Neural cell (in vitro differentiated cells): Measurements from ENCODE around the gene SMG6. TPM values are rescaled to one million over a fixed set of nuclear protein-coding genes. Genes with fewer than 3 reads are reported as not detected.
A peak's percentile ranks its signal among the peaks of the same experiment; 100 is the strongest.

Experiments
- H2AFZ ChIP-seq: fragments of 200-600, 300-800 bp; sonication (generic), shearing (Covaris generic); 2 replicates; pipeline ENCODE4 v1.6.0; 2014; ENCODE audit warnings: low read depth, mild to moderate bottlenecking, antibody characterized with exemption, low read length, moderate library complexity
- H3F3A ChIP-seq: fragments of 200-600 bp; shearing (Covaris generic); 2 replicates; pipeline ENCODE4 v1.6.1; 2016; ENCODE audit warnings: mild to moderate bottlenecking, moderate library complexity, mixed read lengths, antibody characterized with exemption, low read length; ENCODE audit not compliant: insufficient read depth, poor library complexity, severe bottlenecking
- H3K27ac ChIP-seq: fragments of 200-600, 300-800 bp; sonication (generic), shearing (Covaris generic); 2 replicates; pipeline ENCODE4 v1.5.1; 2014; ENCODE audit warnings: mild to moderate bottlenecking, low read length, moderate library complexity
- H3K27me3 ChIP-seq: fragments of 300-800, 200-600 bp; sonication (generic), shearing (Covaris generic); 2 replicates; pipeline ENCODE4 v1.6.0; 2014; ENCODE audit warnings: mild to moderate bottlenecking, low read depth, low read length, moderate library complexity; ENCODE audit not compliant: insufficient read depth
- H3K36me3 ChIP-seq: fragments of 300-800, 200-600 bp; sonication (generic), shearing (Covaris generic); 2 replicates; pipeline ENCODE4 v1.5.1; 2014; ENCODE audit warnings: mild to moderate bottlenecking, antibody characterized with exemption, low read length, moderate library complexity; ENCODE audit not compliant: insufficient read depth
- H3K4me2 ChIP-seq: fragments of 300-800, 200-600 bp; sonication (generic), shearing (Covaris generic); 2 replicates; pipeline ENCODE4 v1.6.0; 2014; ENCODE audit warnings: mild to moderate bottlenecking, low read length
- H3K4me3 ChIP-seq: fragments of 300-800, 200-600 bp; sonication (generic), shearing (Covaris generic); 2 replicates; pipeline ENCODE4 v1.5.1; 2014; ENCODE audit warnings: mild to moderate bottlenecking, low read length, moderate library complexity
- H3K79me2 ChIP-seq: fragments of 200-600 bp; shearing (Covaris generic); replicated peaks from 2 replicates; pipeline ENCODE4 v1.6.0; 2014; ENCODE audit warnings: mild to moderate bottlenecking, low read length, moderate library complexity; ENCODE audit not compliant: insufficient read depth
- H3K9ac ChIP-seq: fragments of 300-800, 200-600 bp; sonication (generic), shearing (Covaris generic); 2 replicates; pipeline ENCODE4 v1.6.1; 2016; ENCODE audit warnings: mild to moderate bottlenecking, low read length, mixed read lengths
- H3K9me2 ChIP-seq: fragments of 200-600 bp; shearing (Covaris generic); 2 replicates; pipeline ENCODE4 v1.6.1; 2016; ENCODE audit warnings: mild to moderate bottlenecking, low read length, mixed read lengths; ENCODE audit not compliant: insufficient read depth
- H3K9me3 ChIP-seq: fragments of 200-600, 300-800 bp; sonication (generic), shearing (Covaris generic); 2 replicates; pipeline ENCODE4 v1.6.1; 2016; ENCODE audit warnings: mild to moderate bottlenecking, mixed run types, low read length, moderate library complexity, mixed read lengths
- H4K20me1 ChIP-seq: fragments of 200-600 bp; shearing (Covaris generic); 2 replicates; pipeline ENCODE4 v1.6.1; 2016; ENCODE audit warnings: mild to moderate bottlenecking, mixed run types; ENCODE audit not compliant: insufficient read depth
- EP300 ChIP-seq: fragments of 450-650 bp; conservative IDR thresholded peaks from 2 replicates; pipeline ENCODE4 v1.6.1; 2014; ENCODE audit warnings: antibody characterized with exemption, mild to moderate bottlenecking, moderate library complexity; ENCODE audit not compliant: poor library complexity, severe bottlenecking
- MXI1 ChIP-seq: fragments of 450-650 bp; conservative IDR thresholded peaks from 2 replicates; pipeline ENCODE4 v1.6.1; 2014; ENCODE audit warnings: antibody characterized with exemption, mild to moderate bottlenecking; ENCODE audit not compliant: poor library complexity, severe bottlenecking
- POLR2AphosphoS5 ChIP-seq: IDR thresholded peaks from 2 replicates; pipeline ENCODE4 v1.6.1; 2012
- RAD21 ChIP-seq: fragments of 450-650 bp; conservative IDR thresholded peaks from 2 replicates; pipeline ENCODE4 v1.6.1; 2014; ENCODE audit warnings: antibody characterized with exemption, mild to moderate bottlenecking, moderate library complexity
- SMC3 ChIP-seq: fragments of 450-650 bp; conservative IDR thresholded peaks from 2 replicates; pipeline ENCODE4 v1.6.1; 2014; ENCODE audit warnings: antibody characterized with exemption, mild to moderate bottlenecking, moderate library complexity; ENCODE audit not compliant: poor library complexity
- TAF1 ChIP-seq: IDR thresholded peaks from 2 replicates; pipeline ENCODE4 v1.6.1; 2012; ENCODE audit warnings: low read depth
- polyA plus RNA-seq: library from polyadenylated mRNA; depleted of rRNA; stranded (reverse); fragments of >200 nt; gene quantifications from 2 replicates; pipeline ENCODE4 v1.2.3, GENCODE V29; 2014
- TF ChIP-seq, protein P1 (sequence below): fragments of 450-650 bp; IDR thresholded peaks from 2 replicates; pipeline ENCODE4 v1.5.1; 2014; ENCODE audit warnings: antibody characterized with exemption, mild to moderate bottlenecking, moderate library complexity; ENCODE audit not compliant: poor library complexity, severe bottlenecking
- TF ChIP-seq, protein P2 (sequence below): IDR thresholded peaks from 2 replicates; pipeline ENCODE4 v1.6.1; 2012; ENCODE audit warnings: borderline replicate concordance

Gene SMG6
- polyA plus RNA-seq, 1 donor from 2014 or later, result 13.9 TPM

DNA sequence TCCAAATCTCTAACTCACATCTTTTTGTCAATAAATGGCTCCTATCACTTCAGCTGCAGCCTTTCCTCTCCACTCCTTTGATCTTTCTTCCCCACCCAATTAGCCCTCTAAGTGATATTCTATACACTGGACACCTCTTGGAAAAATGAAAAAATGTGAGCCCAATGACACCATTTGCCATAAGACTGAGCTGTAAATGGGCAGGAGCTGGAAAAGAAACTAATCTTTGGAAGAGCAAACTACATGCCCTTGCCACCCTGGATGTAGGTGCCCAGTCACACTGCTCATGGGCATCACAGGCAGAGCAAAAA, 80.0 kb downstream of the SMG6 start:
- H2AFZ ChIP-seq, result no peak overlapping the region
- peak overlapping the region; percentile 68 for H3K27ac ChIP-seq
- H3K4me2 ChIP-seq, result peak overlapping the region; percentile 8
- H3K9ac ChIP-seq, result peak overlapping the region; percentile 46
- no peaks in the 10 kb centered on the region for H3K9me2 ChIP-seq
- TF ChIP-seq MXI1 (no peak), SMC3 (no peak), RAD21 (no peak), EP300 (no peak), TAF1 (no peak)
- TF ChIP-seq, protein P1, sequence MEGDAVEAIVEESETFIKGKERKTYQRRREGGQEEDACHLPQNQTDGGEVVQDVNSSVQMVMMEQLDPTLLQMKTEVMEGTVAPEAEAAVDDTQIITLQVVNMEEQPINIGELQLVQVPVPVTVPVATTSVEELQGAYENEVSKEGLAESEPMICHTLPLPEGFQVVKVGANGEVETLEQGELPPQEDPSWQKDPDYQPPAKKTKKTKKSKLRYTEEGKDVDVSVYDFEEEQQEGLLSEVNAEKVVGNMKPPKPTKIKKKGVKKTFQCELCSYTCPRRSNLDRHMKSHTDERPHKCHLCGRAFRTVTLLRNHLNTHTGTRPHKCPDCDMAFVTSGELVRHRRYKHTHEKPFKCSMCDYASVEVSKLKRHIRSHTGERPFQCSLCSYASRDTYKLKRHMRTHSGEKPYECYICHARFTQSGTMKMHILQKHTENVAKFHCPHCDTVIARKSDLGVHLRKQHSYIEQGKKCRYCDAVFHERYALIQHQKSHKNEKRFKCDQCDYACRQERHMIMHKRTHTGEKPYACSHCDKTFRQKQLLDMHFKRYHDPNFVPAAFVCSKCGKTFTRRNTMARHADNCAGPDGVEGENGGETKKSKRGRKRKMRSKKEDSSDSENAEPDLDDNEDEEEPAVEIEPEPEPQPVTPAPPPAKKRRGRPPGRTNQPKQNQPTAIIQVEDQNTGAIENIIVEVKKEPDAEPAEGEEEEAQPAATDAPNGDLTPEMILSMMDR, result no peak
- TF ChIP-seq, protein P2, sequence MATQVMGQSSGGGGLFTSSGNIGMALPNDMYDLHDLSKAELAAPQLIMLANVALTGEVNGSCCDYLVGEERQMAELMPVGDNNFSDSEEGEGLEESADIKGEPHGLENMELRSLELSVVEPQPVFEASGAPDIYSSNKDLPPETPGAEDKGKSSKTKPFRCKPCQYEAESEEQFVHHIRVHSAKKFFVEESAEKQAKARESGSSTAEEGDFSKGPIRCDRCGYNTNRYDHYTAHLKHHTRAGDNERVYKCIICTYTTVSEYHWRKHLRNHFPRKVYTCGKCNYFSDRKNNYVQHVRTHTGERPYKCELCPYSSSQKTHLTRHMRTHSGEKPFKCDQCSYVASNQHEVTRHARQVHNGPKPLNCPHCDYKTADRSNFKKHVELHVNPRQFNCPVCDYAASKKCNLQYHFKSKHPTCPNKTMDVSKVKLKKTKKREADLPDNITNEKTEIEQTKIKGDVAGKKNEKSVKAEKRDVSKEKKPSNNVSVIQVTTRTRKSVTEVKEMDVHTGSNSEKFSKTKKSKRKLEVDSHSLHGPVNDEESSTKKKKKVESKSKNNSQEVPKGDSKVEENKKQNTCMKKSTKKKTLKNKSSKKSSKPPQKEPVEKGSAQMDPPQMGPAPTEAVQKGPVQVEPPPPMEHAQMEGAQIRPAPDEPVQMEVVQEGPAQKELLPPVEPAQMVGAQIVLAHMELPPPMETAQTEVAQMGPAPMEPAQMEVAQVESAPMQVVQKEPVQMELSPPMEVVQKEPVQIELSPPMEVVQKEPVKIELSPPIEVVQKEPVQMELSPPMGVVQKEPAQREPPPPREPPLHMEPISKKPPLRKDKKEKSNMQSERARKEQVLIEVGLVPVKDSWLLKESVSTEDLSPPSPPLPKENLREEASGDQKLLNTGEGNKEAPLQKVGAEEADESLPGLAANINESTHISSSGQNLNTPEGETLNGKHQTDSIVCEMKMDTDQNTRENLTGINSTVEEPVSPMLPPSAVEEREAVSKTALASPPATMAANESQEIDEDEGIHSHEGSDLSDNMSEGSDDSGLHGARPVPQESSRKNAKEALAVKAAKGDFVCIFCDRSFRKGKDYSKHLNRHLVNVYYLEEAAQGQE, result no peak
- H3K9me3 ChIP-seq, result no peaks in the 10 kb centered on the region
- no peaks in the 10 kb centered on the region for H3K36me3 ChIP-seq
- no peaks in the 10 kb centered on the region for H3K27me3 ChIP-seq
- no peaks in the 10 kb centered on the region for H3F3A ChIP-seq
- no peaks in the 10 kb centered on the region for H3K79me2 ChIP-seq
- no peaks in the 10 kb centered on the region for H4K20me1 ChIP-seq
- H3K4me3 ChIP-seq, result no peak overlapping the region

DNA sequence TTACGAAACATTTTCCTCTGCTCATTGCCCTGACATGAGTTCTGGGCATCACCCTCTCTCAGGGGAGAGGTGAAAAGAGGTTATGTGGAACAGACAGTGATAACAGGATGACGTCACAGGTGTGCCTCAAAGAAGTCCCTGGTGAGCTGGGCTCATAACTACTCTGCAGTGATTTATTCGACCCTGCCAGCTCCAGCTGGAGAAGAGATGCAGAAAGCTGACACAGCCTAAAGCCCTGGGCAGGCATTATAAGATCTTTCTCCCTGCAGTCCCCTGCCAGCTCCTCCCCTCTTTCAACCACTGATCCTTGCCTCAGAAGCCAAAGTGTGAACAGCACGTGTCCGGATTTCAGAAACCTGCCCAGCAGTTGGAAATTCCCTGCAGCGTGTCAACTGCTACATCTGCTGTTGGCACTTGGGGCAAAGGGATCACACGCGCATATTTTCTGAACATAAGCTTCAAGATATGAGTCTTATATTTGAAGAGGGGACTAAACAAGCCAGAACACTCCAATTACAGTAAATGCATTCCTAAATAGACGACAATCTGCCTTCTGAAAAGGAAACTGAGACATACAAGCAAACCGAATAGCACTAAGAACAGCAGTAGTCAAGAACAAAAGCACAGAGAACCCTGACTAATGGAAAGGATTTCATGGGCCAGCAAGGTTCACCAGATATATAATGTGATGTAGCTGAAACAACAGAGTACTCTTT, 80.5 kb downstream of the SMG6 start:
- TF ChIP-seq POLR2AphosphoS5, result no peak
- no peak for TF ChIP-seq EP300
- no peak for TF ChIP-seq SMC3
- TF ChIP-seq, protein P2, result no peak
- TF ChIP-seq, protein P1, result no peak
- no peak for TF ChIP-seq MXI1
- Histone ChIP-seq H3K27ac (peak overlapping the region; percentile 68), H2AFZ (no peak overlapping the region), H3K9me3 (no peaks in the 10 kb centered on the region), H3K9me2 (no peaks in the 10 kb centered on the region), H3K27me3 (no peaks in the 10 kb centered on the region), H4K20me1 (no peaks in the 10 kb centered on the region), H3K36me3 (no peaks in the 10 kb centered on the region), H3K4me3 (peak overlapping the region; percentile 11), H3K4me2 (peak overlapping the region; percentile 8), H3F3A (no peaks in the 10 kb centered on the region), H3K9ac (peak overlapping the region; percentile 46), H3K79me2 (no peaks in the 10 kb centered on the region)
